K562 (cell line): ENCODE data around the gene NCAPG2. TPM values are rescaled to one million over a fixed set of nuclear protein-coding genes. Genes with fewer than 3 reads are reported as not detected.

ENCODE experiments used
- EHMT2 ChIP-seq: fragments of 450-650 bp; IDR thresholded peaks from 2 replicates; pipeline ENCODE4 v1.6.1; 2018; ENCODE audit warnings: antibody characterized with exemption
- MBD1 ChIP-seq: fragments of 250-450 bp; sonication (Bioruptor Pico); IDR thresholded peaks from 2 replicates; pipeline ENCODE4 v1.8.0; 2022; ENCODE audit warnings: inconsistent platforms
- MEF2D ChIP-seq: conservative IDR thresholded peaks from 2 replicates; pipeline ENCODE4 v1.6.1; 2016; ENCODE audit warnings: low read depth, missing genetic modification characterization, missing compliant biosample characterization
- MGA ChIP-seq: fragments of 450-650 bp; IDR thresholded peaks from 2 replicates; pipeline ENCODE4 v1.6.1; 2016; ENCODE audit warnings: mild to moderate bottlenecking, moderate library complexity
- MTA2 ChIP-seq: fragments of 450-650 bp; IDR thresholded peaks from 2 replicates; pipeline ENCODE4 v1.6.1; 2016; ENCODE audit warnings: low read depth
- OTX1 ChIP-seq: fragments of 450-650 bp; formaldehyde crosslinking; IDR thresholded peaks from 2 replicates; pipeline ENCODE4 v1.4.0; 2022; ENCODE audit warnings: mild to moderate bottlenecking
- VEZF1 ChIP-seq: fragments of 200-800 bp; sonication (Bioruptor generic); IDR thresholded peaks from 2 replicates; pipeline ENCODE4 v1.6.1; 2017; ENCODE audit warnings: missing genetic modification characterization, missing compliant biosample characterization
- YY1 ChIP-seq, 3 experiments: IDR thresholded peaks; 2 replicates each; pipeline ENCODE4 v1.6.1; 2011; ENCODE audit warnings: low read length in 2 of 3, mild to moderate bottlenecking in 2 of 3, moderate library complexity in 2 of 3, borderline replicate concordance in 1 of 3, control low read depth in 1 of 3, low read depth in 1 of 3; ENCODE audit not compliant: insufficient read depth in 3 of 3, insufficient replicate concordance in 2 of 3, control insufficient read depth in 1 of 3, insufficient read length in 1 of 3; ENCODE audit errors: extremely low read depth in 1 of 3
- ZFX ChIP-seq: sonication (generic); formaldehyde crosslinking; IDR thresholded peaks from 2 replicates; pipeline ENCODE4 v1.8.0; 2022; ENCODE audit warnings: mild to moderate bottlenecking, missing genetic modification reagents, moderate library complexity
- ZNF668 ChIP-seq: fragments of 250-450 bp; sonication (Bioruptor Pico); IDR thresholded peaks from 2 replicates; pipeline ENCODE4 v1.8.0; 2022; ENCODE audit warnings: mild to moderate bottlenecking, inconsistent platforms
- ZNF696 ChIP-seq: fragments of 250-450 bp; sonication (Bioruptor Pico); conservative IDR thresholded peaks from 2 replicates; pipeline ENCODE4 v1.4.0; 2020; ENCODE audit warnings: mild to moderate bottlenecking, moderate library complexity
- polyA plus RNA-seq, 8 experiments: library from polyadenylated mRNA; depleted of rRNA in 4 of 8; stranded (reverse) in 5 of 8; unstranded in 3 of 8; fragments of >200 nt; fragmentation: Nextera tagmentation in 2 of 8; fragmentation: Illumina TruSeq in 1 of 8; extraction: Ambion mirVana in 2 of 8; extraction: Trizol in 1 of 8; gene quantifications; 2 replicates each; pipeline versions ENCODE4 v1.2.1 to v1.2.3, GENCODE V29; 2011 to 2014; ENCODE audit warnings: inconsistent platforms in 1 of 8, missing spikeins in 1 of 8
- total RNA-seq, 7 experiments: library from RNA; depleted of rRNA in 6 of 7; stranded (reverse); fragments of >200 nt in 6 of 7; fragmentation: Illumina TruSeq in 2 of 7; extraction: Trizol in 2 of 7; gene quantifications; 2 replicates each; pipeline versions ENCODE4 v1.2.1 to v1.2.3, GENCODE V29; 2011 to 2021; ENCODE audit warnings: low replicate concordance in 1 of 7

Gene NCAPG2
- total and polyA plus RNA-seq, 9 of the 15 experiments (the other 6 are each of a cell fraction or from before 2014, with no cell fraction given): 21.5 to 127 (median 86.1) TPM

- TF ChIP-seq MBD1 (CRISPR knock-in tag) (peak; percentile 43; the same call in 1 of the 2 replicates), EHMT2 (peak; percentile 4; the same call in 1 of the 2 replicates), YY1 (IDR thresholded peaks at IDR 0.05; ENCODE audit: borderline replicate concordance in 1 of 3, control insufficient read depth in 1 of 3, extremely low read depth in 1 of 3, insufficient read depth in 3 of 3, insufficient read length in 1 of 3, insufficient replicate concordance in 2 of 3, low read depth in 1 of 3, low read length in 2 of 3) (peak in 1 of 3 experiments; percentile 30), MEF2D (tag) (0 out of 2 replicates have a peak, but pooled peaks have one; percentile 18), ZNF668 (no peak), MGA (peak; percentile 59), VEZF1 (CRISPR knock-in tag) (0 out of 2 replicates have a peak, but pooled peaks have one; percentile 20), ZFX (peak; percentile 40; the same call in 1 of the 2 replicates), OTX1 (CRISPR knock-in tag) (no peak), ZNF696 (CRISPR knock-in tag) (no peak), MTA2 (no peak)
These were observed 36.7 kb upstream of the NCAPG2 start (continued) for GRCh38 chr7:158741294-158741666.
